PC-3 (cell line): ENCODE results near the gene IL17B.

Experiments used
- CTCF ChIP-seq: fragments of 300-600 bp; sonication (generic); conservative IDR thresholded peaks from 2 replicates; pipeline ENCODE4 v1.5.1; 2017; ENCODE audit warnings: antibody characterized with exemption, low read depth, mild to moderate bottlenecking, low read length
- EZH2 ChIP-seq: fragments of 300-600 bp; sonication (generic); IDR thresholded peaks from one replicate; pipeline ENCODE4 v1.6.1; 2017; ENCODE audit warnings: antibody characterized with exemption, mild to moderate bottlenecking, low read length; ENCODE audit not compliant: unreplicated experiment
- EZH2phosphoT487 ChIP-seq: fragments of 300-600 bp; sonication (generic); IDR thresholded peaks from 2 replicates; pipeline ENCODE4 v1.6.1; 2018; ENCODE audit warnings: mild to moderate bottlenecking, antibody characterized with exemption, low read length, borderline replicate concordance

GRCh38 chr5:149416987-149417710 lies 38.1 kb upstream of the IL17B start:
- TF ChIP-seq EZH2 = no peak
- no peak for TF ChIP-seq CTCF
- TF ChIP-seq EZH2phosphoT487 = no peak
